ENCODE results near the gene MACROD1.

DNA sequence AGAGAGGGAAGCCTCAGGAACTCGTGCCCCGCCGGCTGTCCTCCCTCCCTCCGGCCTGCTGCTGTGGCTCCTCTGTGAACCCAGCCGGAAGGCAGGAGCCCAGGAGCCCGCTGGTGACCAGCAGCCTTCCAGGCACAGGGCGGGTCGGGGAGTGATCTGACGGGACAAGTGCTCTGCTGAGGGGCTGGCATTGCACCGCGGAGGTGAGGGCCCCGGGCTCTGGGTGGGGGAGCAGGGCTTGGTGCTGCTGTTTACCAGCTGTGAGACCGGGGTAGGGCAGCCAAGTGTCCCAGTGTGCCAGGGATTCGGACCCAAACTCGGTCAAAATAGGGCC lies 76.9 kb downstream of the MACROD1 start:
- TF ChIP-seq, protein P1, sequence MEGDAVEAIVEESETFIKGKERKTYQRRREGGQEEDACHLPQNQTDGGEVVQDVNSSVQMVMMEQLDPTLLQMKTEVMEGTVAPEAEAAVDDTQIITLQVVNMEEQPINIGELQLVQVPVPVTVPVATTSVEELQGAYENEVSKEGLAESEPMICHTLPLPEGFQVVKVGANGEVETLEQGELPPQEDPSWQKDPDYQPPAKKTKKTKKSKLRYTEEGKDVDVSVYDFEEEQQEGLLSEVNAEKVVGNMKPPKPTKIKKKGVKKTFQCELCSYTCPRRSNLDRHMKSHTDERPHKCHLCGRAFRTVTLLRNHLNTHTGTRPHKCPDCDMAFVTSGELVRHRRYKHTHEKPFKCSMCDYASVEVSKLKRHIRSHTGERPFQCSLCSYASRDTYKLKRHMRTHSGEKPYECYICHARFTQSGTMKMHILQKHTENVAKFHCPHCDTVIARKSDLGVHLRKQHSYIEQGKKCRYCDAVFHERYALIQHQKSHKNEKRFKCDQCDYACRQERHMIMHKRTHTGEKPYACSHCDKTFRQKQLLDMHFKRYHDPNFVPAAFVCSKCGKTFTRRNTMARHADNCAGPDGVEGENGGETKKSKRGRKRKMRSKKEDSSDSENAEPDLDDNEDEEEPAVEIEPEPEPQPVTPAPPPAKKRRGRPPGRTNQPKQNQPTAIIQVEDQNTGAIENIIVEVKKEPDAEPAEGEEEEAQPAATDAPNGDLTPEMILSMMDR (IDR thresholded peaks at IDR 0.05) = no peak
- TF ChIP-seq POLR2A (IDR thresholded peaks at IDR 0.05) = no peak

All from Peyer's patch (tissue), 4 donors.